ENCODE measurements around the gene NUCKS1. TPM values are rescaled to one million over a fixed set of nuclear protein-coding genes. Genes with fewer than 3 reads are reported as not detected.

NUCKS1 gene
- total and polyA plus RNA-seq, 2 of the 13 experiments (the other 11 are each of a cell fraction or from before 2014, with no cell fraction given), result 35.5 to 117 TPM

DNA sequence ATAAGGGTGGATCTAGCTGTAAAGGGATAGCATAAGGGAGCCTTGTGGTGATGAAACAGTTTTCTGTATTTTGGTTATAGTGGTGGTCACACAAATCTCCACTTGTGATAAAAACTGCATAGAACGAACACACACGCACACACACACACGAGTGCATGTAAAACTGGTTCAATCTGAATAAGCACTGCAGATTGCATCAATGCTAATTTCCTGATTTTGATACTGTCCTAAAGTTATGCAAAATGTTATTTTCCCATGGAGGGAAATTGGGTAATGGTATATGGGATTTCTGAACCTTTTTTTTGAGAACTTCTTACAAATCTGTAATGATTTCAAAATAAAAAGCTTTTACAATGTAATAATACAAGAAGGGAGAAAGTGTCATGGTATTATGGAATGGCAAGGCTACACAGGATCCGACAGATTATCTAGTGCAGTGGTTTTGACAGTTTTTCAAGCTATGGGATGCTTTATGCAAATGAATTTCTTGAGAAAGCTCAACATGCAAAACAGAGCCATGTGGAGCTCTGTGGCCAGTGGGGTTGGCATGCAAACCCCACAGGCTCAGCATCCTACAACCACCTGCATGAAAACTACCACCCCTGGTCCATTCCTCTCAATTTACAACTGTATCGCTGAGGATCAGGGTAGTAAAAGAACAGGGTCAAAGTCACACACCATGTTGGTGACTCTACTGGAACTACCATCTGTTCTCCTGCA, 44.2 kb upstream of the NUCKS1 start (continued):
- TF ChIP-seq ZNF563 (CRISPR knock-in tag; IDR thresholded peaks at IDR 0.05), result no peak
- TF ChIP-seq, protein P1, sequence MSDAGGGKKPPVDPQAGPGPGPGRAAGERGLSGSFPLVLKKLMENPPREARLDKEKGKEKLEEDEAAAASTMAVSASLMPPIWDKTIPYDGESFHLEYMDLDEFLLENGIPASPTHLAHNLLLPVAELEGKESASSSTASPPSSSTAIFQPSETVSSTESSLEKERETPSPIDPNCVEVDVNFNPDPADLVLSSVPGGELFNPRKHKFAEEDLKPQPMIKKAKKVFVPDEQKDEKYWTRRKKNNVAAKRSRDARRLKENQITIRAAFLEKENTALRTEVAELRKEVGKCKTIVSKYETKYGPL (CRISPR knock-in tag; IDR thresholded peaks at IDR 0.05), result no peak
- no peak for TF ChIP-seq MYNN (CRISPR knock-in tag; IDR thresholded peaks at IDR 0.05; ENCODE audit: low read depth)
- no peak for TF ChIP-seq KMT2B (CRISPR knock-in tag; IDR thresholded peaks at IDR 0.05)
- TF ChIP-seq, protein P2, sequence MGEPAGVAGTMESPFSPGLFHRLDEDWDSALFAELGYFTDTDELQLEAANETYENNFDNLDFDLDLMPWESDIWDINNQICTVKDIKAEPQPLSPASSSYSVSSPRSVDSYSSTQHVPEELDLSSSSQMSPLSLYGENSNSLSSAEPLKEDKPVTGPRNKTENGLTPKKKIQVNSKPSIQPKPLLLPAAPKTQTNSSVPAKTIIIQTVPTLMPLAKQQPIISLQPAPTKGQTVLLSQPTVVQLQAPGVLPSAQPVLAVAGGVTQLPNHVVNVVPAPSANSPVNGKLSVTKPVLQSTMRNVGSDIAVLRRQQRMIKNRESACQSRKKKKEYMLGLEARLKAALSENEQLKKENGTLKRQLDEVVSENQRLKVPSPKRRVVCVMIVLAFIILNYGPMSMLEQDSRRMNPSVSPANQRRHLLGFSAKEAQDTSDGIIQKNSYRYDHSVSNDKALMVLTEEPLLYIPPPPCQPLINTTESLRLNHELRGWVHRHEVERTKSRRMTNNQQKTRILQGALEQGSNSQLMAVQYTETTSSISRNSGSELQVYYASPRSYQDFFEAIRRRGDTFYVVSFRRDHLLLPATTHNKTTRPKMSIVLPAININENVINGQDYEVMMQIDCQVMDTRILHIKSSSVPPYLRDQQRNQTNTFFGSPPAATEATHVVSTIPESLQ (CRISPR knock-in tag; conservative IDR thresholded peaks at IDR 0.05), result no peak
- TF ChIP-seq, protein P3, sequence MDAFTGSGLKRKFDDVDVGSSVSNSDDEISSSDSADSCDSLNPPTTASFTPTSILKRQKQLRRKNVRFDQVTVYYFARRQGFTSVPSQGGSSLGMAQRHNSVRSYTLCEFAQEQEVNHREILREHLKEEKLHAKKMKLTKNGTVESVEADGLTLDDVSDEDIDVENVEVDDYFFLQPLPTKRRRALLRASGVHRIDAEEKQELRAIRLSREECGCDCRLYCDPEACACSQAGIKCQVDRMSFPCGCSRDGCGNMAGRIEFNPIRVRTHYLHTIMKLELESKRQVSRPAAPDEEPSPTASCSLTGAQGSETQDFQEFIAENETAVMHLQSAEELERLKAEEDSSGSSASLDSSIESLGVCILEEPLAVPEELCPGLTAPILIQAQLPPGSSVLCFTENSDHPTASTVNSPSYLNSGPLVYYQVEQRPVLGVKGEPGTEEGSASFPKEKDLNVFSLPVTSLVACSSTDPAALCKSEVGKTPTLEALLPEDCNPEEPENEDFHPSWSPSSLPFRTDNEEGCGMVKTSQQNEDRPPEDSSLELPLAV (CRISPR knock-in tag; conservative IDR thresholded peaks at IDR 0.05; ENCODE audit: low read depth), result no peak

Data from HepG2 (cell line).